ENCODE results near the gene ANKHD1.

- TF ChIP-seq CTCF (IDR thresholded peaks at IDR 0.05) (no peak), POLR2A (IDR thresholded peaks at IDR 0.05) (no peak)
Observed at GRCh38 chr5:140423609-140424008, 22.0 kb downstream of the ANKHD1 start.

Measured in heart left ventricle (tissue), 13 donors.